OCI-LY3 (cell line): ENCODE results near the gene SYAP1.
"Not testable (repeated sequence)": the region's sequence is repeated elsewhere in the genome, so short reads cannot be mapped to it uniquely, and the experiment has no call there.

ENCODE experiments used
- H2AFZ ChIP-seq: fragments of 200-600, 300-600 bp; shearing (Covaris generic); 2 replicates; pipeline ENCODE4 v1.6.0; 2014; ENCODE audit warnings: antibody characterized with exemption, low read depth, low read length
- H3K27ac ChIP-seq: fragments of 200-600, 300-600 bp; sonication (generic); 2 replicates; pipeline ENCODE4 v1.5.1; 2014; ENCODE audit warnings: mild to moderate bottlenecking, low read length, moderate library complexity, mixed read lengths
- H3K27me3 ChIP-seq: fragments of 200-600, 300-600 bp; sonication (generic); 2 replicates; pipeline ENCODE4 v1.6.1; 2014; ENCODE audit warnings: low read depth, low read length, mixed read lengths
- H3K36me3 ChIP-seq: fragments of 200-600, 300-600 bp; sonication (generic); replicated peaks from 2 replicates; pipeline ENCODE3; 2014; ENCODE audit warnings: low read depth, low read length, mixed read lengths
- H3K4me1 ChIP-seq: fragments of 300-600, 200-600 bp; sonication (generic); 2 replicates; pipeline ENCODE4 v1.6.1; 2014; ENCODE audit warnings: low read length, mixed read lengths
- H3K4me2 ChIP-seq: fragments of 200-600, 300-600 bp; sonication (generic); 2 replicates; pipeline ENCODE4 v1.6.1; 2014; ENCODE audit warnings: low read length, mixed read lengths
- H3K4me3 ChIP-seq: fragments of 300-600, 200-600 bp; sonication (generic); 2 replicates; pipeline ENCODE4 v1.5.1; 2014; ENCODE audit warnings: antibody characterized with exemption, mild to moderate bottlenecking, low read length, moderate library complexity
- H3K79me2 ChIP-seq: fragments of 300-600, 200-600 bp; shearing (Covaris generic); 2 replicates; pipeline ENCODE4 v1.6.1; 2014; ENCODE audit warnings: mild to moderate bottlenecking, low read length, mixed read lengths
- H3K9ac ChIP-seq: fragments of 300-600, 200-600 bp; shearing (Covaris generic); 2 replicates; pipeline ENCODE4 v1.6.0; 2014; ENCODE audit warnings: mild to moderate bottlenecking, low read length, moderate library complexity
- H3K9me3 ChIP-seq: fragments of 200-600, 300-600 bp; shearing (Covaris generic); 2 replicates; pipeline ENCODE4 v1.6.1; 2014; ENCODE audit warnings: low read length, mixed read lengths; ENCODE audit not compliant: insufficient read depth
- H4K20me1 ChIP-seq: fragments of 200-600, 300-600 bp; sonication (generic); 2 replicates; pipeline ENCODE4 v1.6.1; 2016; ENCODE audit warnings: low read length, mixed read lengths; ENCODE audit not compliant: insufficient read depth
- EZH2phosphoT487 ChIP-seq: fragments of 200-600 bp; shearing (Covaris generic); IDR thresholded peaks from 2 replicates; pipeline ENCODE4 v1.6.1; 2018; ENCODE audit warnings: antibody characterized with exemption, mixed run types, low read depth
- TF ChIP-seq, protein P1 (sequence below): fragments of 200-600, 300-600 bp; sonication (generic); IDR thresholded peaks from 2 replicates; pipeline ENCODE4 v1.5.1; 2014; ENCODE audit warnings: antibody characterized with exemption, low read length, low read depth

SYAP1 gene

DNA sequence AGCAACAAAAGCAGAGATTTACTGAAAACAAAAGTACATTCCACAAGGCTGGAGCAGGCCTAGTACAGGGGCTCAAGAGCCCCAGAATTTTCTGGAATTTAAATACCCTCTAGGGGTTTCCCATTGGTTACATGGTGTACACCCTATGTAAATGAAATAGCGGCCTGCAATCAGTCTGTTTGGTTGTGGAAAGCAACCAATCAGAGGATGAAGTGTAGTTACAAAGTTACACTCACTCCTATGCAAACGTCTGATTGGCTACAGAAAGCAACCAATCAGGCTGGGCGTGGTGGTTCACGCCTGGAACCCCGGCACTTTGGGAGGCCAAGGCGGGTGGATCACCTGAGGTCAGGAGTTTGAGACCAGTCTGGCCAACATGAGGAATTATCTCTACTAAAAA lies 53.0 kb downstream of the SYAP1 start:
- no peak for TF ChIP-seq EZH2phosphoT487
- TF ChIP-seq, protein P1, sequence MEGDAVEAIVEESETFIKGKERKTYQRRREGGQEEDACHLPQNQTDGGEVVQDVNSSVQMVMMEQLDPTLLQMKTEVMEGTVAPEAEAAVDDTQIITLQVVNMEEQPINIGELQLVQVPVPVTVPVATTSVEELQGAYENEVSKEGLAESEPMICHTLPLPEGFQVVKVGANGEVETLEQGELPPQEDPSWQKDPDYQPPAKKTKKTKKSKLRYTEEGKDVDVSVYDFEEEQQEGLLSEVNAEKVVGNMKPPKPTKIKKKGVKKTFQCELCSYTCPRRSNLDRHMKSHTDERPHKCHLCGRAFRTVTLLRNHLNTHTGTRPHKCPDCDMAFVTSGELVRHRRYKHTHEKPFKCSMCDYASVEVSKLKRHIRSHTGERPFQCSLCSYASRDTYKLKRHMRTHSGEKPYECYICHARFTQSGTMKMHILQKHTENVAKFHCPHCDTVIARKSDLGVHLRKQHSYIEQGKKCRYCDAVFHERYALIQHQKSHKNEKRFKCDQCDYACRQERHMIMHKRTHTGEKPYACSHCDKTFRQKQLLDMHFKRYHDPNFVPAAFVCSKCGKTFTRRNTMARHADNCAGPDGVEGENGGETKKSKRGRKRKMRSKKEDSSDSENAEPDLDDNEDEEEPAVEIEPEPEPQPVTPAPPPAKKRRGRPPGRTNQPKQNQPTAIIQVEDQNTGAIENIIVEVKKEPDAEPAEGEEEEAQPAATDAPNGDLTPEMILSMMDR: no peak
- H3K4me2 ChIP-seq: no peak overlapping the region
- no peaks in the 10 kb centered on the region for H3K36me3 ChIP-seq
- no peak overlapping the region for H3K9ac ChIP-seq
- no peaks in the 10 kb centered on the region for H3K9me3 ChIP-seq
- no peaks in the 10 kb centered on the region for H3K27me3 ChIP-seq
- H2AFZ ChIP-seq: no peak overlapping the region
- no peak overlapping the region for H3K27ac ChIP-seq
- no peaks in the 10 kb centered on the region for H4K20me1 ChIP-seq
- no peaks in the 10 kb centered on the region for H3K79me2 ChIP-seq
- no peak overlapping the region for H3K4me3 ChIP-seq
- no peaks in the 10 kb centered on the region for H3K4me1 ChIP-seq

DNA sequence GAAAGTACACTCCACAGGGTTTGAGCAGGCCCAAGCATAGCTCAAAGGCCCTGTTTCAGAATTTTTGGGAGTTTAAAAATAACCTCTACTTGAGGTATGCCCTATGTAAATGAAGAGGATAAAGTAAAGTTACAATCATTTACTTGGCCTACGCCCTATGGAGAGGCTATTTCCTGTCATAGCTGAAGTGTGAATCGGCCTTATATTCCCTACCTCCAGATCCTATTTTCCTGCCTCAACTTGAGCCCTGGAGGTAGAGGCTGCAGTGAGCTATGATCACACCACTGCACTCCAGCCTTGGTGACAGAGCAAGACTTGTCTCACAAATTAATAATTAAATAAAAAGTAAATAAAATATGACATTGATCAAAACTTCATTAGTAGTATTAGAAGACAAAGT lies 55.3 kb downstream of the SYAP1 start:
- Histone ChIP-seq H2AFZ (no peak overlapping the region), H3K27ac (no peak overlapping the region), H3K4me3 (no peak overlapping the region), H3K36me3 (no peaks in the 10 kb centered on the region), H3K27me3 (no peaks in the 10 kb centered on the region), H3K9me3 (no peaks in the 10 kb centered on the region), H3K79me2 (no peaks in the 10 kb centered on the region), H3K9ac (no peak overlapping the region), H4K20me1 (no peaks in the 10 kb centered on the region), H3K4me2 (no peak overlapping the region), H3K4me1 (no peaks in the 10 kb centered on the region)
- TF ChIP-seq, protein P1: no peak
- TF ChIP-seq EZH2phosphoT487: no peak

DNA sequence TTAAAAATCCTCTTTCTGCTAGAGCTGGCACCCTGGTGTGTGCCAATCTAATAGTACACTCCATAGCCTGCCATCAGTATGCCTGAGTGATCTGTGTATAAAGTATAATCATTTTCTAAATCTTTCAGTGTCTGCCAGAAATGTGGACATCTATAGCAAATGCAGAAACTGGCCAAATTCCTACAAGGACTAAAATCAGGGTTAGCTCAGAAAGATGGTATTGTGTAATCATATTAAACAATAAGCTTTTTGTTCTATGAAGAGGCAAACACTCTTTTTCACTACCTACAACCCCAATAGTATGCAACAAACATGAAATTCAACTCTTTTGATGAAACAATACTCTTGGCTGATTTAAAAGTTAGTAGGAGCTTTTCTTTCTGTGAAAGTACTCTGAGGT lies 59.1 kb downstream of the SYAP1 start:
- Histone ChIP-seq H3K4me1 (no peaks in the 10 kb centered on the region), H3K36me3 (no peaks in the 10 kb centered on the region), H3K27me3 (no peaks in the 10 kb centered on the region), H2AFZ (no peak overlapping the region), H3K9me3 (no peaks in the 10 kb centered on the region), H3K27ac (no peak overlapping the region), H3K4me3 (no peak overlapping the region), H3K4me2 (no peak overlapping the region), H4K20me1 (no peaks in the 10 kb centered on the region), H3K79me2 (no peaks in the 10 kb centered on the region), H3K9ac (no peak overlapping the region)
- TF ChIP-seq EZH2phosphoT487: no peak

DNA sequence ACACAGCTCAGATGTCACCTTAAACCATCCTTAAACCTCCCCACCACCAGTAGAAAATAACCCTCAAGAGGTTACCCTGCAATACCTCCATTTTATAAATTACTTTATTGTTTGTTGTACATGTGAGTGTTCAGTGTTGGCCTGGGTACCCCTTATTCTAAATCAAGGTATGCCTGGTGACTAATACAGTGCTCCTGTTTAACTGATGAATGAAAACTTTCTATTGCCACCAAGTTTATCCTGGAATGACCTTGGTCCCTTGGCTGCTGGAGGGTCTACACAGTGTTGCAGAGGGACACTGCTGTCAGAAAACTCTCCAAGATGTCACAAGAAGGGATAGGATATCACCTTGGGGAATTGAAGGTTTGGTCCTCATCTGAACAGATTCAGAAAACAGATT lies 59.6 kb downstream of the SYAP1 start:
- TF ChIP-seq EZH2phosphoT487: no peak
- TF ChIP-seq, protein P1: no peak
- no peak overlapping the region for H3K4me3 ChIP-seq
- no peak overlapping the region for H3K27ac ChIP-seq
- H3K4me2 ChIP-seq: no peak overlapping the region
- no peaks in the 10 kb centered on the region for H3K27me3 ChIP-seq
- no peak overlapping the region for H3K9ac ChIP-seq
- H3K79me2 ChIP-seq: no peaks in the 10 kb centered on the region
- no peak overlapping the region for H2AFZ ChIP-seq
- H4K20me1 ChIP-seq: no peaks in the 10 kb centered on the region
- H3K36me3 ChIP-seq: no peaks in the 10 kb centered on the region
- no peaks in the 10 kb centered on the region for H3K4me1 ChIP-seq
- H3K9me3 ChIP-seq: no peaks in the 10 kb centered on the region

DNA sequence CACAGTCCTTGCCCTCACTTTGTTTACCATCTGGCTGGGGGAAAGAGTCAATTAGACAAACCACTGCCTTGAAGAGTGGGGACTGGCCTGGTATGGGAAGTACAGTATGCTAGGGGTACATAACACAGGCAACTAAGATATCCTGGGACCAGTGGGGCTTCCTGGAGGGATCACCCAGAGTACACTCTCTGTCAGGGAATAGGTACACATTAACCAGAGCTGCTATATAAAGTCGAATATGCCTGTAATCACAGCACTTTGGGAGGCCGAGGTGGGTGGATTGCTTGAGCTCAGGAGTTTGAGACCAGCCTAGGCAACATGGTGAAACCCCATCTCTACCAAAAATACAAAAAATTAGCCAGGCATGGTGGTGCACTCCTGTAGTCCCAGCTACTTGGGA lies 60.4 kb downstream of the SYAP1 start:
- not testable (repeated sequence) for H3K27ac ChIP-seq, H3K4me1 ChIP-seq

More for the DNA sequence above, 60.4 kb downstream of the SYAP1 start:
- H3K9me3 ChIP-seq, H3K9ac ChIP-seq, H3K4me2 ChIP-seq, H4K20me1 ChIP-seq, H3K79me2 ChIP-seq, H2AFZ ChIP-seq, H3K27me3 ChIP-seq, H3K4me3 ChIP-seq, H3K36me3 ChIP-seq: not testable (repeated sequence)
